Neural cell (in vitro differentiated cells): ENCODE results near the gene EHD4. TPM values are rescaled to one million over a fixed set of nuclear protein-coding genes. Genes with fewer than 3 reads are reported as not detected.

Experiments
- H2AFZ ChIP-seq: fragments of 200-600, 300-800 bp; sonication (generic), shearing (Covaris generic); 2 replicates; pipeline ENCODE4 v1.6.0; 2014; ENCODE audit warnings: low read depth, mild to moderate bottlenecking, antibody characterized with exemption, low read length, moderate library complexity
- H3F3A ChIP-seq: fragments of 200-600 bp; shearing (Covaris generic); 2 replicates; pipeline ENCODE4 v1.6.1; 2016; ENCODE audit warnings: mild to moderate bottlenecking, moderate library complexity, mixed read lengths, antibody characterized with exemption, low read length; ENCODE audit not compliant: insufficient read depth, poor library complexity, severe bottlenecking
- H3K27ac ChIP-seq: fragments of 200-600, 300-800 bp; sonication (generic), shearing (Covaris generic); 2 replicates; pipeline ENCODE4 v1.5.1; 2014; ENCODE audit warnings: mild to moderate bottlenecking, low read length, moderate library complexity
- H3K27me3 ChIP-seq: fragments of 300-800, 200-600 bp; sonication (generic), shearing (Covaris generic); 2 replicates; pipeline ENCODE4 v1.6.0; 2014; ENCODE audit warnings: mild to moderate bottlenecking, low read depth, low read length, moderate library complexity; ENCODE audit not compliant: insufficient read depth
- H3K36me3 ChIP-seq: fragments of 300-800, 200-600 bp; sonication (generic), shearing (Covaris generic); 2 replicates; pipeline ENCODE4 v1.5.1; 2014; ENCODE audit warnings: mild to moderate bottlenecking, antibody characterized with exemption, low read length, moderate library complexity; ENCODE audit not compliant: insufficient read depth
- H3K4me2 ChIP-seq: fragments of 300-800, 200-600 bp; sonication (generic), shearing (Covaris generic); 2 replicates; pipeline ENCODE4 v1.6.0; 2014; ENCODE audit warnings: mild to moderate bottlenecking, low read length
- H3K4me3 ChIP-seq: fragments of 300-800, 200-600 bp; sonication (generic), shearing (Covaris generic); 2 replicates; pipeline ENCODE4 v1.5.1; 2014; ENCODE audit warnings: mild to moderate bottlenecking, low read length, moderate library complexity
- H3K79me2 ChIP-seq: fragments of 200-600 bp; shearing (Covaris generic); replicated peaks from 2 replicates; pipeline ENCODE4 v1.6.0; 2014; ENCODE audit warnings: mild to moderate bottlenecking, low read length, moderate library complexity; ENCODE audit not compliant: insufficient read depth
- H3K9ac ChIP-seq: fragments of 300-800, 200-600 bp; sonication (generic), shearing (Covaris generic); 2 replicates; pipeline ENCODE4 v1.6.1; 2016; ENCODE audit warnings: mild to moderate bottlenecking, low read length, mixed read lengths
- H3K9me2 ChIP-seq: fragments of 200-600 bp; shearing (Covaris generic); 2 replicates; pipeline ENCODE4 v1.6.1; 2016; ENCODE audit warnings: mild to moderate bottlenecking, low read length, mixed read lengths; ENCODE audit not compliant: insufficient read depth
- H3K9me3 ChIP-seq: fragments of 200-600, 300-800 bp; sonication (generic), shearing (Covaris generic); 2 replicates; pipeline ENCODE4 v1.6.1; 2016; ENCODE audit warnings: mild to moderate bottlenecking, mixed run types, low read length, moderate library complexity, mixed read lengths
- H4K20me1 ChIP-seq: fragments of 200-600 bp; shearing (Covaris generic); 2 replicates; pipeline ENCODE4 v1.6.1; 2016; ENCODE audit warnings: mild to moderate bottlenecking, mixed run types; ENCODE audit not compliant: insufficient read depth
- CTCF ChIP-seq: fragments of 450-650 bp; IDR thresholded peaks from 2 replicates; pipeline ENCODE4 v1.5.1; 2014; ENCODE audit warnings: antibody characterized with exemption, mild to moderate bottlenecking, moderate library complexity; ENCODE audit not compliant: poor library complexity, severe bottlenecking
- EP300 ChIP-seq: fragments of 450-650 bp; conservative IDR thresholded peaks from 2 replicates; pipeline ENCODE4 v1.6.1; 2014; ENCODE audit warnings: antibody characterized with exemption, mild to moderate bottlenecking, moderate library complexity; ENCODE audit not compliant: poor library complexity, severe bottlenecking
- EZH2 ChIP-seq: fragments of 200-600, 300-800 bp; shearing (Covaris generic), sonication (generic); IDR thresholded peaks from 2 replicates; pipeline ENCODE4 v1.6.1; 2014; ENCODE audit warnings: antibody characterized with exemption, low read length, borderline replicate concordance, mild to moderate bottlenecking; ENCODE audit not compliant: insufficient read depth, poor library complexity, severe bottlenecking
- MXI1 ChIP-seq: fragments of 450-650 bp; conservative IDR thresholded peaks from 2 replicates; pipeline ENCODE4 v1.6.1; 2014; ENCODE audit warnings: antibody characterized with exemption, mild to moderate bottlenecking; ENCODE audit not compliant: poor library complexity, severe bottlenecking
- POLR2AphosphoS5 ChIP-seq: IDR thresholded peaks from 2 replicates; pipeline ENCODE4 v1.6.1; 2012
- RAD21 ChIP-seq: fragments of 450-650 bp; conservative IDR thresholded peaks from 2 replicates; pipeline ENCODE4 v1.6.1; 2014; ENCODE audit warnings: antibody characterized with exemption, mild to moderate bottlenecking, moderate library complexity
- REST ChIP-seq: IDR thresholded peaks from 2 replicates; pipeline ENCODE4 v1.6.1; 2012; ENCODE audit warnings: borderline replicate concordance
- SMC3 ChIP-seq: fragments of 450-650 bp; conservative IDR thresholded peaks from 2 replicates; pipeline ENCODE4 v1.6.1; 2014; ENCODE audit warnings: antibody characterized with exemption, mild to moderate bottlenecking, moderate library complexity; ENCODE audit not compliant: poor library complexity
- TAF1 ChIP-seq: IDR thresholded peaks from 2 replicates; pipeline ENCODE4 v1.6.1; 2012; ENCODE audit warnings: low read depth
- polyA plus RNA-seq: library from polyadenylated mRNA; depleted of rRNA; stranded (reverse); fragments of >200 nt; gene quantifications from 2 replicates; pipeline ENCODE4 v1.2.3, GENCODE V29; 2014

The EHD4 gene
- polyA plus RNA-seq, 1 donor from 2014 or later, result 0.09 TPM

GRCh38 chr15:41895957-41896356 lies 76.4 kb downstream of the EHD4 start:
- H3K9me3 ChIP-seq, result no peaks in the 10 kb centered on the region
- H3K4me2 ChIP-seq, result no peak overlapping the region
- H3K4me3 ChIP-seq, result no peak overlapping the region
- no peak for TF ChIP-seq EZH2
- no peak for TF ChIP-seq TAF1
- TF ChIP-seq SMC3, result no peak
- TF ChIP-seq CTCF, result no peak
- no peak for TF ChIP-seq POLR2AphosphoS5
- TF ChIP-seq MXI1, result no peak
- no peak for TF ChIP-seq RAD21
- TF ChIP-seq EP300, result no peak
- TF ChIP-seq REST, result no peak
- H3K36me3 ChIP-seq, result no peaks in the 10 kb centered on the region
- no peak overlapping the region for H3K9ac ChIP-seq
- H3K9me2 ChIP-seq, result no peaks in the 10 kb centered on the region
- H3F3A ChIP-seq, result no peaks in the 10 kb centered on the region
- H4K20me1 ChIP-seq, result no peaks in the 10 kb centered on the region
- no peaks in the 10 kb centered on the region for H3K27me3 ChIP-seq
- H2AFZ ChIP-seq, result no peak overlapping the region
- no peaks in the 10 kb centered on the region for H3K79me2 ChIP-seq
- H3K27ac ChIP-seq, result no peak overlapping the region

GRCh38 chr15:41895491-41895890 lies 76.9 kb downstream of the EHD4 start:
- H3K4me3 ChIP-seq, result no peak overlapping the region
- no peaks in the 10 kb centered on the region for H4K20me1 ChIP-seq
- H3K27me3 ChIP-seq, result no peaks in the 10 kb centered on the region
- H3F3A ChIP-seq, result no peaks in the 10 kb centered on the region
- H3K79me2 ChIP-seq, result no peaks in the 10 kb centered on the region
- H3K36me3 ChIP-seq, result no peaks in the 10 kb centered on the region
- no peak overlapping the region for H3K27ac ChIP-seq
- H3K4me2 ChIP-seq, result no peak overlapping the region
- no peak overlapping the region for H3K9ac ChIP-seq
- TF ChIP-seq TAF1 (no peak), MXI1 (no peak), EZH2 (no peak), SMC3 (no peak), RAD21 (no peak), POLR2AphosphoS5 (no peak), CTCF (no peak), REST (no peak), EP300 (no peak)
- no peaks in the 10 kb centered on the region for H3K9me2 ChIP-seq
- H3K9me3 ChIP-seq, result no peaks in the 10 kb centered on the region
- no peak overlapping the region for H2AFZ ChIP-seq
